ENCODE measurements around the gene MALRD1.

The MALRD1 gene

DNA sequence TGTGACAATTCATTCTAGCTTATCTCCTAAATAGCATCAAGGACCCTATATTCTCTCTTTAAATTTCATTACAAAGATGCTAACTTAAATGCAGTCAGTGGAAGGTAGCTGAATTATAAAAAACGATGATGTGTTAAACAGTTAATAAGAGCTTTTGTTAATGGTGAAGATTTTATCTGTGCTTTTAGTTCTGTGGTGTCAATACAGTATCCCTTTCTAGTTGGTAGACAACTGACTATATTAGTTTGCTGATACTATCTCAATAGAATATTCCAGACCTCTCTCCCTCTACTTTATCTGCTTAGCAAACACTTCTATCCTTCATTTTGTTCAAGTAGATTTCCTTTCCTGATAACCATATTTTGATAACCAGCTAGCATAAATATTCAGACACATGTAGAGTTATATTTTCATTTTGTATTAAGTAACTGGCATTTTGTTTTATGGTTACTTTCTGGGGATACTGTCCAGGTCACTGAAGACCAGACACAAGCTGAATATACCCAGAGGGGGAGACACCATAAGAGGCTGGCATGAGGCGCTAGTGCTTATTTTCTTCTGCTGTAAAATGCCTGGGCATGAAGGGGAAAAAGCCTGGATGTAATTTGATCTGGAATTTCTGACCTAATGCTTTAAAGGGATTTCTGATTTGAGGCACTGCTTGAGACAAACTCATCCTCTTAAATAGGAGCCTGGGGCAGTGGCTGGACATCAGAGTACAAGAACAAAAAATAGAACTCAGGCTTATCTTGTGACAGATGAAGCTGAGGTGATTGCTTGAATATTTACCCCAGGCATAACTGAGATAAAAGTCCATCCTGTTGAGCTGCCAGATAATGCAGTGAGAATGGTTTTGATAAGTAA, 197.5 kb downstream of the MALRD1 start:
- no peak for DNase-seq

- DNase-seq, result no peak
Observed at GRCh38 chr10:19247843-19248242, 199.2 kb downstream of the MALRD1 start.

DNA sequence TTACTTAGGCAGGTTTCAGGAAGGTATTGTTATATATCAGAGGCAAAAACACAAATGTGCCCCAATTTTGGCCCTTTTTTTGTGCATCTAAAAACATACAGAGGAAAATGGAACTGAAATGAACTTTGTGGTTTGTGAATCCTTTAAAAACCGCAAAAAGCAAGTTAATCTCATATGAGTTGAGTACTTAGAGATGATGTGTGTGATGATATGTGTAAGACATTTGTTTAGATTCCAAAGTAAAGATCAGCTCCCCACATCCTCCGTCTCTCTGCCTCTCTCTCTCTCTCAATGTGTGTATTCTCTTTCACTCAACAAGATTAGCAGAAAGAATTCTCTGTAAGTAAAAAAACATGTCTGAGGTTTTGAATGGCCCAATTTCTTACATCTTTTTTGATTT, 201.9 kb downstream of the MALRD1 start:
- DNase-seq, result no peak

- no peak for DNase-seq
Observed at GRCh38 chr10:19252531-19252930, 203.9 kb downstream of the MALRD1 start.

- no peak for DNase-seq
Observed at GRCh38 chr10:19256331-19256730, 207.7 kb downstream of the MALRD1 start.

DNA sequence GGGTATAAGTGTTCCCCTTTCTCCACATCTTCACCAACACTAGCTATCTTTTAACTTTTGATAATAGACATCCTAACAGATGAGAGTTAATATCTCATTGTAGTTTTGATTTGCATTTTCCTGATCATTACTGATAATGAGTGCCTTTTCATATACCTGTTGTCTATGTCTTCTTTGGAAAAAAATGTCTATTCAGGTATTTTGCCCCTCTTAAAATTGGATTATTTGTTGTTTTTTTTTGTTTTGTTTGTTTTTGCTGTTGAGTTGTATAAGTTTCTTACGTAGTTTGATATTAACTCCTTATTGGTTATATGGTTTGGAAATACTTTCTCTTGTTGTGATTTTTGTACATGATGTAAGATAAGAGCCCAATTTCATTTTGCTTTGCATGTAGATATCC, 214.7 kb downstream of the MALRD1 start:
- no peak for DNase-seq

DNA sequence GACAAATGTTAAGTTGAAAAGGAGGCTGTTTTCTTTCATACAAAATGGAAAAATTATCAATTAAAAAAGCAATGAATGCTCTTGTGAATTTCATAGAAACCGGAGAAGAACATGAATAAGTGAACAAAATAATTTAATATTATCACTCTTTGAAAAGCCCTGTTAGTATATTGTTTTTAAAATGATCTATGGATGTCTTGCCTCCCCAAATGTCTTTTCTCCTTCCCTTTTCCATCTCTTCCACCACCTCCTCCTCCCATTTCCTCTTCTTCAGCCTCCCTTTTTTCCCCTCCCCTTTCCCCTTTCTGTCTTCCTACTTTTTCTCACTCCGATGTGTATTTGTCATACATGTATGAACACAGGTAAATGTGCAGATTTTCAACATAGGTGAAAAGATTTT, 234.7 kb downstream of the MALRD1 start:
- DNase-seq, result no peak

GRCh38 chr10:19283786-19284185, 235.2 kb downstream of the MALRD1 start:
- no peak for DNase-seq

DNA sequence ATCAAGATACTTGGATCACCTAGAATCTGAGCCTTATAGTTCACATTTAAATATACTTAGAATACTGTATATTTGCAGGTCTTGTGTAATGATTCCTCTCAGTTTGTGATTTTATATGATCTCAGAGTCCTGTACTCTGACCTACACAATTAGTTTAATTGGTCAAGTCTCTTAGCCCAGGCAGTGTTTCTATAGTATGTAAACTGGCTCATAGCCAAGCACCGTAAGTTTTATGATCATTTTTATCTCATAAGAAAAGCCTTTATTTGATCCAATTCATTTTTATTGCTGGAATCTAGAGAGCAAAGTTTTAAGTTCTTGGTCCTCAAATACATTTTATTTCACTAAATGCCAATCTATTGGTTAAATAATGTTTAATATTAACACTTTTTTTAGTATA, 242.2 kb downstream of the MALRD1 start:
- no peak for DNase-seq

GRCh38 chr10:19294233-19294632, 245.6 kb downstream of the MALRD1 start:
- no peak for DNase-seq

GRCh38 chr10:19299645-19300044, 251.0 kb downstream of the MALRD1 start:
- no peak for DNase-seq

DNA sequence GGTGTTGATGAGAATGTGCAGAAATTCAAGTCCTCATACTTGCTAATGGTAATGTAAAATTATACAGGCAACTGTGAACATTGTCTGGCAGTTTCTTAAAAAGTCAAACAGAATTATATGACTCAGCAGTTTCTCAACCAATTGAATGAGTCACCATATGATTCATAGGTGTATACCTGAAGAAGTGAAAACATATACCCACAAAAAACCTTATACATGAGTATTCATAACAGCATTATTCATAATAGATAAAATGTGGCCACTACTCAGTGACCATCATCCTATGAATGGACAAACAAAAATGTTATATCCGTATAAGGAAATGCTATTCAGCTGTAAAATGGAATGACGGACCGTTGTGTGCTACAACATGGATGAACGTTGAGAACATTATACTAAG, 253.5 kb downstream of the MALRD1 start:
- DNase-seq, result peak; percentile 15

DNA sequence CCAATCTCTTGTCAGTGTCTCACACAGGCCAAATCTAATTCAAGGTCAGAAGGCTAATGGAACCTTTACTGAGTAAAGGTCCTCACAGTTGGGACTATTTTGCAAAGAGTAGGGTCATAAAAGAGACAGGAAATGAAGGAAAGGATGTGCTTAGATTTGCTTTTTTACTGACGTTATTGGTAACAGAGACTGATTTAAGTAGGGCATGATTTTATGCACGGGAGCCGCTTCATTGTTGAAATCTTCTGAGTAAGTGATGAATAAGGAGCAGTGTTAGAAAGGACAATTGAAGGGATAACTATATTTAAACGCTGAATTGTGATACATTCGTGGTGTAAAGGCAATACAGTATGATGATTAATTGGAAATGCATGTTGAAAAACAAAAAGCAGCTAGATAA, 261.5 kb downstream of the MALRD1 start:
- no peak for DNase-seq

DNA sequence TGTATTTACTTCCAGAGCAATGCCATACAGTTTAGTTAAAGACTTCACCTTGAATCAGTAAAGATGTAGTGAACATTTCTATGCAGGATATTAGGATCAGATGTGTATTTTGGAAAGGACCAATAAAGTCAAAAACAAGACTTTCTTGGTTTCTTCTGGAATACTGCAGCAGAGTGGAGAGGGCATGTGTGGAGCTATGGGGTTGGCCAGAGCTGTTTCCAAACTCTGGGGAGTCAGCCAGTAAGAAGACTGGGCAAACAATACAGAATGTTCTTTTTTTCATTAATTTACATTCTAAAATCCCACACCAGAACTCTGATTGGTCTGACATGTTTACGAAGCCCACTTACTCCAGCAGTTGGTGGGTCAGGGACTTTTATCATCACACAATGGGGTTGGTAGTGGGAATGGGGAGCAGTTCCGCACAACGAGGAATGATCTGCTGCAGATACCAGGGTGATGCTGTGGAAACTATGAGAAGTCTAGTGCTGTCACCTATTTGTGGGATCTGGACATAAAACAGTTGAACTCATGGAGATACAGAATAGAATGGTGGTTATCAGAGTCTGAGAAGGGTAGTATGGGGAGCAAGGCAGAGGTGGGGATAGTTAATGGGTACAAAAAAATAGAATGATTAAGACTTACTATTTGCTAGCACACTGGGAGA, 267.7 kb downstream of the MALRD1 start:
- DNase-seq, result no peak

DNA sequence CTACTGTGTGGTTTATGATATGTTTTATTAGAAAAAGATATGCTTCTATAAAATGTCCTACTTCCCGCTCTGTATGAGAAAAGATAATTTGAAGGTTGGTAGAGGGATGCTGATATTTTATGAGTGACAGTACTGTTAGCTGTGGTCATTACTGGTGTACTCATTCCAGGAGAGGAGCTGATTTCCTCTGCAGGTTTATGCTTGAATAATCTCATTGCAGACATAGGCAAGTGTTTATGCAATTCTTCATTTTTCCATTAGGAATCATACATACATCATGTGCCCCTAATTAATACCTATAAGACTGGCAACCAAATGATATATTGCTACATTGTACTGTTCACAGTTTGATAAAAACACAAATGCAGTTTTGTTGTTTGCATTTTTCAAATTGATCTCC, 269.4 kb downstream of the MALRD1 start:
- DNase-seq, result no peak

GRCh38 chr10:19325581-19325980, 277.0 kb downstream of the MALRD1 start:
- no peak for DNase-seq

GRCh38 chr10:19328582-19328981, 280.0 kb downstream of the MALRD1 start:
- DNase-seq, result no peak

GRCh38 chr10:19329475-19329874, 280.9 kb downstream of the MALRD1 start:
- no peak for DNase-seq

DNA sequence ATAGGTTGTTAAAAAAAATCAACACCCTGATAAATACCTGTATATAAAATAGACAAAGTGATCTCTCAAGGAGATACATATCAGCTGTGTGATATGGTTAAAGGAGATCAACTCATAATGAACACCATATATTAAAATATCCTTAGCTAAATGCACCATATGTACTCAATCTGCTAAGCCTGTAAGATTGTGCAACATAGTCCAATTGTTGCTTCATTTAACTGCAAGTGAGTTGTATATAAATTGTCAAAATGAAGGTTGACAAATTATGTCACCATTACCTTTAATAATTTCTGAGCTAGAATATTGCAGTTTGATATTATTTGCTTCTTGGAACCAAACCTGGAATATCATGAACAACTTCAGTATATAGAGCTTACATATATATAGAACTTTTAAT, 283.7 kb downstream of the MALRD1 start:
- DNase-seq, result no peak

DNA sequence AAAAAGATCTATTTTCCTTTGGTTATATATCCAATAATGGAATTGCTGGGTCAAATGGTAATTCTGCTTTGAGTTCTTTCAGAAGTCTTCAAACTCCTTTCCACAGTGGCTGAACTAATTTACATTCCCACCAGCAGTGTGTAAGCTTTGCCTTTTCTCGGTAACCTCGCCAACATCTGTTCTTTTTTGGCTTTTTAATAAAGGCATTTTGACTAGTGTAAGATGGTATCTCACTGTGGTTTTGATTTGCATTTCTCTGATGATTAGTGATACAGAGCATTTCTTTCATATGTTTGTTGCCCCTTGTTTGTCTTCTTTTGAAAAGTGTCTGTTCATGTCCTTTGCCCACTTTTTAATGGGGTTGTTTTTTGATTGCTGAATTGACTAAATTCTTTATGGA, 285.0 kb downstream of the MALRD1 start:
- DNase-seq, result no peak

GRCh38 chr10:19347621-19348020, 299.0 kb downstream of the MALRD1 start:
- no peak for DNase-seq

DNA sequence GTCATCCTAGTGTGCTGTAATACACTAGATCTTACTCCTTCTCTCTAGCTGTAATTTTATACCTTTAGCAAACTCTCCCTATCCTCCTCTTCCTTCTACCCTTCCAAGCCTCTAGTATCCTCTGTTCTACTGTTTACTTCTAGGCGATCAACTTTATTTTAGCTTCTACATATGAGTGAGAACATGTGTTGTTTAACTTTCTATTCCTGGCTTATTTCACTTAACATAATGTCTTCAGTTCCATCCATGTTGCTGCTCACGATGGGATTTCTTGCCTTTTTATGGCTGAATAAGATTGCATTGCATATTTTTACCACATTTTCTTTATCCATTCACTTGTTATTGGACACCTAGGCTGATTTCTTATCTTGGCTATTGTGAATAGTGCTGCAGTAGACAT, 318.6 kb downstream of the MALRD1 start:
- DNase-seq, result no peak

- DNase-seq, result no peak
Observed at GRCh38 chr10:19373988-19374387, 325.4 kb downstream of the MALRD1 start.

DNA sequence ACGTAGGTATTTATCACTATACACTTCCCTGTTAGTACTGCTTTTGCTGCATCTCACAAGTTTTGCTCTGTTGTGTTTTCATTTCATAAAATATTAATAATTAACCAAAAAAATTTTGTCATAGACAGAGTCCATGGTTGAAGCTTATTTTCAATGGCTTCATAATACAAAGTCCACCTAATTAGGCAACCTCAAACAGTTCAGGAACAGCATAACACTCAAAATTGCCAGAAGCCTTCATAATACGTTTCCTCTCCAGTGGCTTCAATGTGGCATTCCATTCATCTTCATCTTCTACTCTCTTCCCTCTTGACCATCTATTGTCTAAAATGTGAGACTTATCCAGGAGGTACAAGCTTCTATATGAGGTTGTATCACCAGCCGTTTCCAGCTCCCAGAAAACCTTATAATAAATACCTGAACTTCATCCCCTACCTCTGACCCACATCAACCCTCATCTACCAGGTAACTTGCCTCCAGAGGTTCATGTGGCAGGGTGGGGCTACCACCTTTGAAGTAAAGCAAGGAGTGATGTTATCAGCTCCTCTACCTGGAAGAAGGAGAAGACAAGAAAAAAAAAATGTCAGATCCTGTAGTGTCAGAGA, 337.3 kb downstream of the MALRD1 start:
- no peak for DNase-seq

Measured in activated CD4-positive, alpha-beta T cell treated with anti-CD3 and anti-CD28 coated beads, Interleukin-2, Interleukin-6, amounts not matched to agents 100 ng/mL and 50 ng/mL, durations not matched to agents 16 hours and 8 hours (primary cell).